ENCODE results near the gene AP5Z1.

DNA sequence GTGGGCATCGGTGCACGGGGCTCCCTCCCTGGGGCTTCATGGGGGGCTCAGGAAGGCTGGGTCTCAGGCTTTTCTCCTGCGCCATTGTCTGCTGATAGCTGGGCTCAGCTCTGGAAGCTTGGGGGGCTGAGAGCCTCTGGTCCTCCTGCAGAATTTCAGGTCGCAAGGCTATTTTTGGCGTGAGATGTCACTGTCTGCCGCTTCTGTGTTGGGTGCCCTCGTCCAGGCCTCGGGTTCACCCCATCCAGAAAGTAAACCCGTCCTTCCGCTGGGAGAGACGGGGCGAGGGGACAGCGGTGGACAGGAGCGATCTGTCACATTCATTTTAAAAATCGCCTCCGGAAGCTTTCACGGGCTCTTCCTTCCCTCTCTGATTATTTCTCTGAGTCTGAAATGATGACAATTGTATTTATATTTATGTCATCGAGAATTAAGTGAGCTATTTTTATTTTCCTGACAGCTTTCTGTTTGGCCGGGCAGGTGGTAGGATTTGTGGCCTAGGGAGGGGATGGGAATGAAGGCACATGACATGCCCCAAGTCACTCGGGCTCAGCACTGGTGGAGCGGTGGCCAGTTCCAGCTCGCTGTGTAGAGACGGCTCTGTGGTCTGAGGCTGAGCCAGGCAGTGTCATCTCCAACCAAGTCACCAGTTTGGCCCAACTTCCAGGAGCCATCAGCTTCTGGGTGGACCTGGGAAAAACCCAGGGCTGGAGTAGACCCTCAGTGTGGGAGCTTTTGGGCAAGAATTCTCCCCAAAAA, 40.7 kb upstream of the AP5Z1 start:
- no peak for TF ChIP-seq HEYL (CRISPR knock-in tag; IDR thresholded peaks at IDR 0.05)
- TF ChIP-seq ESRRA (IDR thresholded peaks at IDR 0.05; ENCODE audit: borderline replicate concordance, low read length) = no peak
- no peak for TF ChIP-seq CTCF (IDR thresholded peaks at IDR 0.05)
- TF ChIP-seq, protein P1, sequence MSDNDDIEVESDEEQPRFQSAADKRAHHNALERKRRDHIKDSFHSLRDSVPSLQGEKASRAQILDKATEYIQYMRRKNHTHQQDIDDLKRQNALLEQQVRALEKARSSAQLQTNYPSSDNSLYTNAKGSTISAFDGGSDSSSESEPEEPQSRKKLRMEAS (IDR thresholded peaks at IDR 0.05) = no peak
- TF ChIP-seq POLR2A (IDR thresholded peaks at IDR 0.05; ENCODE audit: low read length) = no peak
- no peak for TF ChIP-seq SREBF2 (IDR thresholded peaks at IDR 0.05)
- no peak for TF ChIP-seq CBX8 (IDR thresholded peaks at IDR 0.05)
- TF ChIP-seq BHLHE40 (IDR thresholded peaks at IDR 0.05; ENCODE audit: low read depth, low read length) = no peak
- no peak for TF ChIP-seq EP300 (IDR thresholded peaks at IDR 0.05)
- TF ChIP-seq, protein P2, sequence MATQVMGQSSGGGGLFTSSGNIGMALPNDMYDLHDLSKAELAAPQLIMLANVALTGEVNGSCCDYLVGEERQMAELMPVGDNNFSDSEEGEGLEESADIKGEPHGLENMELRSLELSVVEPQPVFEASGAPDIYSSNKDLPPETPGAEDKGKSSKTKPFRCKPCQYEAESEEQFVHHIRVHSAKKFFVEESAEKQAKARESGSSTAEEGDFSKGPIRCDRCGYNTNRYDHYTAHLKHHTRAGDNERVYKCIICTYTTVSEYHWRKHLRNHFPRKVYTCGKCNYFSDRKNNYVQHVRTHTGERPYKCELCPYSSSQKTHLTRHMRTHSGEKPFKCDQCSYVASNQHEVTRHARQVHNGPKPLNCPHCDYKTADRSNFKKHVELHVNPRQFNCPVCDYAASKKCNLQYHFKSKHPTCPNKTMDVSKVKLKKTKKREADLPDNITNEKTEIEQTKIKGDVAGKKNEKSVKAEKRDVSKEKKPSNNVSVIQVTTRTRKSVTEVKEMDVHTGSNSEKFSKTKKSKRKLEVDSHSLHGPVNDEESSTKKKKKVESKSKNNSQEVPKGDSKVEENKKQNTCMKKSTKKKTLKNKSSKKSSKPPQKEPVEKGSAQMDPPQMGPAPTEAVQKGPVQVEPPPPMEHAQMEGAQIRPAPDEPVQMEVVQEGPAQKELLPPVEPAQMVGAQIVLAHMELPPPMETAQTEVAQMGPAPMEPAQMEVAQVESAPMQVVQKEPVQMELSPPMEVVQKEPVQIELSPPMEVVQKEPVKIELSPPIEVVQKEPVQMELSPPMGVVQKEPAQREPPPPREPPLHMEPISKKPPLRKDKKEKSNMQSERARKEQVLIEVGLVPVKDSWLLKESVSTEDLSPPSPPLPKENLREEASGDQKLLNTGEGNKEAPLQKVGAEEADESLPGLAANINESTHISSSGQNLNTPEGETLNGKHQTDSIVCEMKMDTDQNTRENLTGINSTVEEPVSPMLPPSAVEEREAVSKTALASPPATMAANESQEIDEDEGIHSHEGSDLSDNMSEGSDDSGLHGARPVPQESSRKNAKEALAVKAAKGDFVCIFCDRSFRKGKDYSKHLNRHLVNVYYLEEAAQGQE (IDR thresholded peaks at IDR 0.05) = no peak
- TF ChIP-seq, protein P3, sequence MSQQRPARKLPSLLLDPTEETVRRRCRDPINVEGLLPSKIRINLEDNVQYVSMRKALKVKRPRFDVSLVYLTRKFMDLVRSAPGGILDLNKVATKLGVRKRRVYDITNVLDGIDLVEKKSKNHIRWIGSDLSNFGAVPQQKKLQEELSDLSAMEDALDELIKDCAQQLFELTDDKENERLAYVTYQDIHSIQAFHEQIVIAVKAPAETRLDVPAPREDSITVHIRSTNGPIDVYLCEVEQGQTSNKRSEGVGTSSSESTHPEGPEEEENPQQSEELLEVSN (IDR thresholded peaks at IDR 0.05; ENCODE audit: borderline replicate concordance, low read depth) = no peak
- TF ChIP-seq BCL3 (IDR thresholded peaks at IDR 0.05) = no peak
- TF ChIP-seq, protein P4, sequence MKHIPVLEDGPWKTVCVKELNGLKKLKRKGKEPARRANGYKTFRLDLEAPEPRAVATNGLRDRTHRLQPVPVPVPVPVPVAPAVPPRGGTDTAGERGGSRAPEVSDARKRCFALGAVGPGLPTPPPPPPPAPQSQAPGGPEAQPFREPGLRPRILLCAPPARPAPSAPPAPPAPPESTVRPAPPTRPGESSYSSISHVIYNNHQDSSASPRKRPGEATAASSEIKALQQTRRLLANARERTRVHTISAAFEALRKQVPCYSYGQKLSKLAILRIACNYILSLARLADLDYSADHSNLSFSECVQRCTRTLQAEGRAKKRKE (CRISPR knock-in tag; IDR thresholded peaks at IDR 0.05; ENCODE audit: low read depth) = no peak
